ENCODE measurements around the gene CDH13.

The CDH13 gene

DNA sequence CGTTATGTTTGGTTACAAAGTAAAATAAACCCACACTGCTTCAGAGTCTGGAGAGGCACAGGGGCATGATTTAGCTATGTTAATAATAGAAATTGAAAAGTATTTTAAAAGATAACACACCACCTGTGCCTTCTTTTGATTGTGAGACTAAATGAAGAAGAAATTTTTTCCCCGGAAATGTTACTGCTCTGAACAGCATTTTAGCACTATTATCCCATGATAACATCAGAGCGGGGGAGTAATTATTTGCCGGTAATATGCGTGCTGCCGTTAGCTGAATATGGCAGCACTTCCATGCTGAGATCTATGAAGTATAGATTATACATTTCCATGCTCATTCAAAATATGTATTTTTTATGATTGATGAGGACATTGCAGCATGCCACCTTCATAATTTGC is 680.8 kb downstream of the CDH13 start:
- no peak for DNase-seq (ENCODE audit: low read depth)

DNA sequence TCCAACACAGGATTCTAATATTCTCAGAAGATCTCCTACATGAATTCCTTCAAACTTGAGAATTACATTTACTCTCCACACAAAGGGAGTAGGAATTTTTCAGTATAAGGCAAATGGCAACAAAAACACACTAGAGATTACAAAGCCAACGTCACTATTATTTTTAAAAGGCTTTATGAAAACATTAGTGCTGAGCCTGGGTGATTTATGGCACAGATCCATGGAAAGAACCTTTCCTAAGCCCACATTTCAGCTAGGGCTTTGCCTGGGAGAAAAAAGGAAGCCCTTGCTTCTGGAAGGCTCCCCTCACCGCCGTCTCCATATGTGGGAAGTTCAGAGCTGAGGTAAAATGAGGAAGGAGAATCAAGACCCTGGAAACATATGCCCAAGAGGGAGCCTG is 681.6 kb downstream of the CDH13 start:
- no peak for DNase-seq (ENCODE audit: low read depth)

DNA sequence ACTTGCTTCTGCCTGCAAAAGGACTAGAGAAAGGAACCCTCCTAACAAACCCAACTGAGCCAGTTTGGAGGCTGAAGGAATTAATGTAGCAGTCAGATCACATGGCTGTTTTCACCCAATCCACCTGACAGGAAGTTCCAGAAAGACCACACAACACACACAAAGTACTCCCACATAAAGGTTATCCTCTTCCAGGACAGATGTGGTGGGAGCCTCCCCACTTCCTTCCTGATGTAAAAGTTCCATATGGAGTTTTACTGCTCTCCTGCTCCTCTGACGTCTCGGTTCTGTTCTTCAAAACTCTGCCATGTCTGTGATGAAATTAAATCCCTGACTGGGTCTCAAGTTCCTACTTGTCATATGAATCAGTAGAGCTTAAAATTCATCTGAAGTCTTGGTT is 684.0 kb downstream of the CDH13 start:
- DNase-seq (ENCODE audit: low read depth) = no peak

DNA sequence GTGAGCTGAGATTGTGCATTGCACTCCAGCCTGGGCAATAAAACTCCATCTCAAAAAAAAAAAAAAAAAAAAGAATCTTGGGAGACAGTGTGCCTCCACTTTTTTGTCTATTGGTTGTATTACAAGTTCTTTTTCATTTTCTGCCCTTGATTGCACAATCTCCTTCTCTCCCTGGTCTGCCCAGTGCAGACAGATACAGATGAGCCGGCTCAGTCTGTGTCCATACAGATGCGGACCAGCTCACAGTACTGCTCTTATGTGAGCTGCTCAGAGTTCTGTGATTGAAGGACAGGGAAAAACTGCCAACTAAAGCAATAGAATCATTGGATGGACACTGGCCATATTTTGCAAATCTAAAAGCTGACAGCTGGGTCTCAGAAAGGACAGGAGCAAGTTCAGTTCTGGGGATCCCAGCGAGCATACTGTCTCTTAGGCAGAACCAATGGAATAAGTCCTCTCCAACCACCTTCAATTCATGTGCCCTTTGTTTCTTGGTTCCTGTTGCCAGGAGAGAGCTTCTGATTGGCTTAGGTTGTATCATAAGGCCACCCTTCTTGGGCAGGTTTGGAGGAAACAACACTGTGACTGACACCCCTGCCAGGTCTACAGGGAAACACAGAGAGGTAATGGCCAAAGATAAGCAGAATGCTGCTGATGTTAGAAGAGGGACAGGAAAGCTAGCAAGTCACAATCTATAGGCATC is 685.4 kb downstream of the CDH13 start:
- no peak for DNase-seq (ENCODE audit: low read depth)

DNA sequence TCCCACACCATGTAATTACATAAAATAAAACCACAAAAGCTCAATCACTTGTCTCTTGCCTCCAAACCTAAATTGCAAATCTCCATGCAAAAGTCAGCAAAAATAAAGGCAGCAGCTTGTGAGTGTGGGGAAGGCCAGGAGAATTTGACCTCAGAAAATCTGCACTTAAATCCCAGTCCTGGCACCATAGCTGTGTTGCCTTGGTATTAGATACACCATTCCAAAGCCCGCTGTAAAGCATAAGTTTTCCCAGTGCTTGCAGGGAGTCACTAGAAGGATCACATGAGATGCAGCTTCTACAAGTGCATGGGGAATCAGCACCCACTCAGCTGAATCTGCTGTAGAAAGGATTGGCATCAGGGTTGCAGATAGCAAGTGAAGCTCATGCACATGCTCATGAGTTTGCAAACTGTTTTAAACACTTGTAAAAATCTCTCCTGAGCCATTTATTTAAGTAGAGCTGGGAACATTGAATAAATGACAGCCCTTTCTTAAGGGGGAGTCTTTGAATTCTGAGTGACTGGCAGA is 686.0 kb downstream of the CDH13 start:
- DNase-seq (ENCODE audit: low read depth) = no peak

DNA sequence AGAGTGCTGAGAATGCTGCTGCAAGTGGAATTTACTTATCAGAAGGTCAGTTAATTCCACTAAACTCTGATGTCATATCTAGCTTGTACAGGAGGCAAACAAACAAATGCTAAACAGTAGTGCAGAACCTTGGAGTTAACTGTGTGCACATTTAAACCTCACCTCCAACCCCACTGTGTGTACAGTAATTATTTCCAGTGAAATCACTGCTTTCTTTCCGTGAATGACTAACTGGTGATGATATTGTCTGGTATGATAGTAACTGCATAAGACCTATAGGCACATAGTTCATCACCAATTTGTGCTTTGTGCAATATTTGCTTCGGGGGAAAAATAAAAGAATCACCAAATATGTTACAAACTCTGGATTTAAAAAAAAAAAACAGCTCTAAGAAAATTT is 688.5 kb downstream of the CDH13 start:
- DNase-seq (ENCODE audit: low read depth) = no peak

DNA sequence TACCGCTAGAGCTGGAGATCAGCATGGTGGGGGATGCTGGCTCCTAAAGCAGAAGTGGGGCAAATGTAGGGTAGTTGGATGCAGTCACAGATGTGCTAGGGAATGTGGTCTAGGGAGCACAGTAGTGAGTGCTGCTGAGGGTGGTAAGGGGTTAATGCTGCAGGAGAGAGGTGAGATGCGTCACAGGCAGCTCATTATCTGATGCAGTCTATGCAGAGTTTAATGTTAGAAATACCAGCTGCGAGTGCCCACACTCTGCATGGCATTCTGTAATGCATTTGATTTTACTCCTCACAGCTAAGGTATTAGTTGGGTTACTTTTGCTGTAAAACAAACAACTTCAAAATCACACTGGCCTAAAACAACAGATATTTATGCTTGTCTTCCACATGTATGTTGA is 689.7 kb downstream of the CDH13 start:
- no peak for DNase-seq (ENCODE audit: low read depth)

DNA sequence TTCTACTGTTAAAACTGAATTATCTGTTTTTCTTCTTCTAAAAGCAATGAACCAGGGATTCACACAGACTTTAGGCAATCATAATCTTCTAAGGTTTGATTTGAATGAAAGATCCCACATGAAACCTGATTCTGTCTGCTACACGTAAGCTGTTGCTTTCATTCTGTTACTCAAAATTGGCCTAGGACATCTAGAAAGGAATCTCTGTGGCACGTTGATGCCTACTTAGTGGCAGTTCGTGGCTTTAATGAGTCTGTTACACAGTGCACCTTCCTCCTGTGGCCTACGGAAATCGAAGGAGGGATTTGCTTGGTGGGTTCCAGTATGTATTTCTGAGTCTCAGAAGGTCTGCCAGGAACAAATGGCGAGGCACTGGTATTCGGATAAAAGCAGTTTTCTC is 691.6 kb downstream of the CDH13 start:
- no peak for DNase-seq (ENCODE audit: low read depth)

DNA sequence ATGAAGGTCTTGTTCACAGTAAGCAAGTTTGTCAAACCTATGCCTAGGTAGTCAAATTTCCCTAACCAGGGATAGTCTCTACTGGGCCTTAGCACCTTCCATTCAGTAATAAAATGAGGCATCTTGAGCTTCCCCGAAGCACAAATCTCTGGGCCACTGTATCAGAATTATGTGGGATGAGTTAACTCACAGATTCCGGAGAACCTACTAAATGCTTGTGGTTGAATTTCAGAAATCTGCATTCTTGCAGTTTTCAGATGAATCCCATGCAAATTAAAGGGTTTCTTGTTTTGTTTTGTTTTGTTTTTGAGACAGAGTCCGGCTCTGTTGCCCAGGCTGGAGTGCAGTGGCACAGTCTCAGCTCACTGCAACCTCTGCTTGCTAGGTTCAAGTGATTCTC is 702.2 kb downstream of the CDH13 start:
- DNase-seq (ENCODE audit: low read depth) = no peak

DNA sequence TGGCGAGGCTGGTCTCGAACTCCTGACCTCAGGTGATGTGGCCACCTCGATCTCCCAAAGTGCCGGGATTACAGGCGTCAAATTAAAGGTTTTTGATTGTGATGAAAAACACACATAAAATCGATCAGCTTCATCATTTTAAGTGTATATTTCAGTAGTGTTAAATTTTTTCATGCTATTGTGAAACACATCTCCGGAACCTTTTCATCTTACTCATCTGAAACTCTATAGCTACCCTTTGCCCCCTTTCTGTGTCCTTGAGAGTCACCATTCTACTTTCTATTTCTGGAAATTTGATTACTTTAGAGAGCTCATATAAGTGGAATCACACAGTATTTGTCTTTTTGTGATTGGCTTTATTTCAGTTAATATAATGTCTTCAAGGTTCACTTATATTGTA is 702.7 kb downstream of the CDH13 start:
- DNase-seq (ENCODE audit: low read depth) = no peak

DNA sequence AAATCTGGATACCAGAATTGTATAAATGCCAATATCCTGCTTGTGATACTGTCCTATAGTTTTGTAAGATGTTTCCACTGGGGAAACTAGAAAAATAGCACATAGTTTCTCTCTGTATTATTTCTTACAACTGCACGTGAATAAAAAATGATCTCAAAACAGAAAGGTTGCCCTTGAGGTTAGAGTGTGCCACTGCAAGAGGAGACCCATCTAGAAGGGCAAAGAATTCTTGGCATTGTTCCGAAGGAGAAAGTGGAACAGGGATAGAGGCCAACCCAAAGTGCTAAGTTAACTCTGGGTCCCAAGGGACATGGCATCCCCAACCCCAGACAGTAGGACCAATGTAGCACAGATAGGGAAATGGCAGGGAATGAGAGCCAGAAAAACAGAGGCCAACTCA is 703.5 kb downstream of the CDH13 start:
- no peak for DNase-seq (ENCODE audit: low read depth)

DNA sequence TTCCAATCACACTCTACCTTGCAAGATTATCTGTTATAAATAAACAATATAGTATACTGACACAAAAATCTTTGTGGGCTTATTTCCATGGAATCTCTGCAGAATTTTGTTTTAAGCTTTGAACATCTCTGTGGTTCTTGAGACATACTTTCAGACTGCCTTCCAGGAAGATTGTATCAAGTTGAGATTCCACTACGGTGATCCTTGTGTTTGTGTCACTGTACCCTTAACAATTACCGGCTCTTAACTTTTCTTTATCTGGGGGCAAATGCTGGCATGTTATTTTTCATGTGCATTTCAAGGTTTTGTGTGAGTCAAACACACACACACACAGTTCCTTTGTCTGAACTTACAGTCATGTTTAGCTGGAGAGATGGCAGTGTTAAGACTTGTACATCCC is 708.3 kb downstream of the CDH13 start:
- no peak for DNase-seq (ENCODE audit: low read depth)

DNA sequence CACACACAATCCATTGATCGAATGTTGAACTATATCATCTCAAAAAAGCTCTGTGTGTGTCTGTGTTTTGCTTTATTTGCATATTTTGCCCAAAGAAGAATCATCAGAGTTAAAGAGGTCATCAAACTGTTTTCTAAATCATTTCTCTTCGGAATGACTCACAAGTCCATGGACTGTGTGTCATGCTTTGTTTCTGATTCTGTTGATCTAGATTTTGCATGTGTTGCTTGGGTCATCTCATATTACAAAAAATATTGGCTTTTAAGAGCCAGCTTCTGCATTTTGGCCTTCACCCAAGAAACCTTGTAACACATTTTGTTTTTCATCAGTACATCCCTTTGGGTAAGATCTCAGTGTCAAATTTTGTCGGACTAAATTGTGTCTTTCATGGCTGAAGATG is 709.8 kb downstream of the CDH13 start:
- no peak for DNase-seq (ENCODE audit: low read depth)

DNA sequence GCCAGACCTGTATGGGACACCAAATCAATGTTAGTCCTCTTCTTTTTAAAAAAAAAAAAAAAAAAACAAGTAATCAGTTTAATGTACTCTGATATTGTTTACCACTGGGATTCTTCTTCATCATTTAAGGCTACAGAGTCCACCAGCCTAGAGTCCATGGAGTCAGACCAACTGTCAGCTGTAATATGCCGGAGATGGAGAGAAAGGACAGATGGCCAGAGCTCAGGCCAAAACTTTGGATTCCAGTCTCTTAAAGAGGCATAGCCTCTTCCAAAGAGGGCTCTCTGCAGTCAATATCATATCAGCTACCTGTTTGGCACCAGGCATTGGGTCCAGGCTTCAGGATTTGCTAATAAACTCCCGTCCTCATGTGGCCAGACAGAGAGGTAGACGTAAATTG is 711.4 kb downstream of the CDH13 start:
- no peak for DNase-seq (ENCODE audit: low read depth)

DNA sequence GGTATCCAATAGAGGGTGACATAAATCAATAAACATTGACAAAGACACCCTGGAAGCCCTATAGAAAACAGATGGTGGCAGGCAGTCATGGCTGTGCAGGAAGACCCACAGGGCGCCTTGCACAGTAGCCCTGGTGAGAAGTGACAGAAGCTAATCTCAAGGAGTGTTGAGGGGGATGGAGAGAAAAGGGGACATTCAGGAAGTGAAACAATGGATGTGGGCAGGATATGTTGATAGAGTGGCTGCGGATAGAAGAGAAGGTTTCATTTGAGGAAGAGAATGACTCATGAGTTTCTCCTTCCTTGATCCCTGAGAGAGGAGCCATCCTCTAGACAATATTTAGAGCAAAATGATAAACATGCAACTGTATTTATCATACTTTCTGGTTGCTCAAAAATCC is 712.2 kb downstream of the CDH13 start:
- no peak for DNase-seq (ENCODE audit: low read depth)

DNA sequence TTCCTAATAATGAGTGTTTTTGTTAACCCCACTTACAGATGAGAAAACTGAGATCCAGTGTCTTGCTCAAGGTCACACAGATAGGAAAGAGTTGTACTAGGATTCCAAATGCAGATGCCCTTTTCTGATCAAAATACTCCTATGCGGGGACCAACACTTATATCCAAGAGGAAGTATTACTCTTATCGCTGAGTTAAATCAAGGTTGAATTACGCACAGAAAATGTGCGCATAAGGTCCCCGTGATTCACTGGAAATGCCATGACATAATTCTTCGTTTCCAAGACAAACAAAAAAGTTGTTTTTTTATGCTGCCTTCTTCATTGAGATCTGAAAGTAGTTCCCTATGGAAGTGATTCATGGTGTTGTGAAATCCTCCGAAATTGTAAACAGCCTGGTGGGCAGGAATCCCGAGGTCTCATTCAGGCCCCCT is 717.2 kb downstream of the CDH13 start:
- no peak for DNase-seq (ENCODE audit: low read depth)

DNA sequence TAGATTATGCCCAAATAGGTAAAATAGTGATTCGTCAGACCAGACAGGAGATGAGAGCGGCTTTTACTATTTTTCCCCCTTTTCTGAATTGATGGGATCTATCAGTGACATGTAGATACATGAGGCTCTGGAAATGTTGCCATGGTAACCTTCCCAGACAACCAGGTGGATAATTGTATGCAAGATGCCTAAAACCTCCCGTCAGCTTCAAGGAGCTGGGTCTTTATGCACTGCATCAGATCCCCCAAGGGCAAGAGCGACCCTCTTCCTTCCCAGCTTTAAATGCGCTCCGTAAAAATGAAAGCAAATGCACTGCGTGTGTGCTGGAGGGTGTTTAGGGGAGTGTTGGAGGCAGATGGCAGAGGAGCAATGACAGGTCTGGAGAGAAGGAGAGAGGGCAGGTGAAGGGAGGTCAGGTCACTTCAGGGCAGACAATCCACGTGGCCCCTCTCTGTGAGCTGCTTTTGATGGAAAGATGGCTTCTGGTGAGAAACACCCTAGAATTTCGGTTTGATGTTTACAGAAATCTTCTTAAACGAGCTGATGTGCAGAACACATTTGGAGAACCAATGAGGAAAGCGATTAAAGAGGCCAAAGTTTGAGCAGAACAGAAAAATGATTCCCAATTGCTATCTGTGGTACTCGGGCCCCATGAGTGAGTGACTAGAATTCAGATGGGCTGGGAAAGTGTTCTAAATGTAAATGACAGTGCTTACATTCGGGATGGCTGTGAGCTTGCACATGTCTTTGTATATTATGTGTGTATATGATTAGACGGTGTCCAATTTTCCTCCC is 719.3 kb downstream of the CDH13 start:
- no peak for DNase-seq (ENCODE audit: low read depth)

DNA sequence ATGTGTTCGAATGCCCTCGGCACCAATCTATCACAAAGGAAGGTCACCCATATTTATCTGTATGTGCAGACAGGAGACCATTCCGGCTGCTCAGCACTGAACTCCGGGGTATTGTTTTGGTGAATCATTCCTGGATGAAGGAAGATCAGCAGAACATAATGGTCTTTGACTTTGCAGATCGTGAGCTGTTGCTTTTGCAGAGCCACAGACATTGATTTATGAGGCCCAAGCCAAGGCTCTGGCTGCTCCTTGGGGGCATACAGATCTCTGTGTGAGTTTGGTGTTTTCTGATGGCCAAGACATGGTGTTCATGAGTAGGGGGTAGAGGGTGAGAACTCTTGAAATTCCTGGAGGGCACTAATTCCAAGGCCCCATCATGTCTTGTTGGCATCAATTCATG is 722.2 kb downstream of the CDH13 start:
- no peak for DNase-seq (ENCODE audit: low read depth)

DNA sequence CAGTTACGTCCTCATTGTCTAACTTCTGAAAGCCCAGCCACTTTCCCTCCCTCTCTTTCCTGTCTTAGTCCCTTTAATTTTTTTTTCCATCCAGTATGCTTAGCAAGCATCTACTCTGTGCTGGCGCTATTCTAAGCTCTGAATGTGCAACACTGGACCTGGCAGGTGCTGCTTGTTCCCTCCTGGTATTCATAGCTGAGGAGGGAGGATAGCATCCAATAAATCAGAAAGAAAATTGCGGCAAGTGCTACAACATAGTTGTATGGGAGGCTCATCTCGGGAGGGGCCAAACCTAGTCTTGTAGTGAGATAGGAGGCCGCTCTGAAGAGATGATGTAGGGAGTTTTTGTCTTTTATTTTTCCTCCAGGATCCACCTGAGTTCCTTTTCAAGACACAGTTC is 723.7 kb downstream of the CDH13 start:
- DNase-seq (ENCODE audit: low read depth) = no peak

DNA sequence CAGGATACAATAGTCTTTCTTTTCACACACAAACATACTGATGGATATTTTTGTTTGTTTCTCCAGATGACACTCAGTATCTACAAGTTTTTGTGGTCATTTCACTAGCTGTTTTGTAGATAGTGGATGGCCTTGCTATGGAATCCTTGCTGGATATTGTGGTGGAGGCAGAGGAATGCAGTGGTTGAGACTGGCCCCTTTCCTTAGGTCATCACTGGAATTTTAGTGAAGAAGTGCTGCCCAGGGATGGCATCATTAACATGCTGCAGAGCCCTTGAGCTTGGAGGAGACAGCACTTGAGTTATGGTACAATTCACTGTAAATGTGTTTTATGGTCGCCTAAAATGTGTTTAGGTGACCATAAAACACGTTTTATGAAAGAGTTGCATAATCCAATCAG is 725.1 kb downstream of the CDH13 start:
- no peak for DNase-seq (ENCODE audit: low read depth)

DNA sequence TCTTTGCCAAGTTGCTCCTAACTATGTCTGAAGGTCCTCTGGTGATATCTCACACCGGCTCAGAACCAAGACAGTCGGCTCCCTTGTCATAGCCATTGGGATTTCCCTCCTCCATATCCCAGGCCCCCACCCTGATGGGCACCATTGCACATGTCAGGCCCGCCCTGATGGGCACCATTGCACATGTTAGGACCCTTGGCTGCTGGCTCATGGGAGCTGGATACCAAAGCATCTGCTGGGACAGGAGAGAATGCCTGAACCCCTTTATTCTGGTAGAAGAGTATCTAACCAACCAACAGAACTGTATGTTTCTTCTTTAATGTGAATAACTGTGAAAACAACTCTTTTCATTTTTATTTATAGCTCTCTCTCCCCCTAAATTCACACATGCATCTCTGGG is 726.5 kb downstream of the CDH13 start:
- DNase-seq (ENCODE audit: low read depth) = no peak

DNA sequence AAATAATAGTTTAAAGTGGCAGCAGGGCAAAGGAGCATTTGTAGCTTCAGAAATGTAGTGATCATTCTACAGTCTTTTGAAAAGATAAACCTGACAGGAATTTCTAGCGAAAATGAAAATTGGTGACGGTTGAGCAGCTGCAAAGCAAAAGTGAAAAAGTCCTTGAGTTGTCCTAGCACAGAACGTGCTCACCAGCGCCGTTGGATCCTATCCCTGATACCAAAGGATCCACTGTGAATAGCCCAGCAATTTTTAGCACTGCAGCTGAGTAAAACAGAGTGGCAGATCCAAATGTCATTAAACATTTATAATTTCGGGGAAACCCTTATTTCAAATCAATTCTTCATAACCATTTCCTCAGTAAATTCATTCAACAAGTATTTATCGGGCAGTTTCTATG is 727.2 kb downstream of the CDH13 start:
- DNase-seq (ENCODE audit: low read depth) = no peak

DNA sequence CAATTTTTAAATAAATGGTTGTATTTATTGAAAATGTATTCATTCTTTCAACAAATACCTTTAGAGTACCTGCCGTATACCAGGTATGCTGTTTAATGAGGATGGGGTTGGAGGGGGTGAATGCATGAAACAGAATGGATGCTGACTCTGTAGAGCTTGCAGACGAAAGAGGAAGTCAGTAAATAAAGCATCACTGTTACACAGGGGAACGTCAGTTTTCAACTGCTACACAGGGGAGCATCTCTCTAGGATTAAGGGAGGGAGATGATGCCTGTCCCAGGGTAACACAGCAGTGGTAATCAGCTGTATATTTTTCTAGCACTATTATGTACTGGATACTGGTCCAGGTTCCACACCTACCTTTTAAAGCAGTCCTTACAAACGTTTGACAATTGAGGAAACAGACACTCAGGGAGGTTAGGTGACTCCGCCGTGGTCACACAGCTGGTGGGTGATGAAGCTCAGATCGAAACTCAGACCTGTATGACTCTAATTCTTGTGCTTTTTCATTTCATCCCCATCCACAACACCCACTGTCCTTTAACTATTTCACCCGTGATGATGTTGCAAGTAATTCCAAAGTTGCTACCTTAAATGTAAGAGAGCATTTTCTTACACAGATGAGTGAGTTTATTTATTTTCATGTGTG is 728.9 kb downstream of the CDH13 start:
- DNase-seq (ENCODE audit: low read depth) = no peak

Measured in activated T-helper 1 cell treated with Interleukin-2 at 50 U/mL for 16 hours (primary cell).